HepG2 (cell line): ENCODE measurements around the gene RAPGEF6. TPM values are rescaled to one million over a fixed set of nuclear protein-coding genes. Genes with fewer than 3 reads are reported as not detected.

Experiments used
- ARID5B ChIP-seq: IDR thresholded peaks from 2 replicates; pipeline ENCODE4 v1.4.0; 2020; ENCODE audit warnings: mild to moderate bottlenecking, missing genetic modification reagents
- CREM ChIP-seq, 2 experiments: sonication (generic) in 1 of 2; formaldehyde crosslinking in 1 of 2; IDR thresholded peaks; 2 replicates each; pipeline versions ENCODE4 v1.4.0 to v1.6.1; 2016 to 2020; ENCODE audit warnings: antibody characterized with exemption in 1 of 2, mild to moderate bottlenecking in 1 of 2, missing genetic modification reagents in 1 of 2
- EZH2 ChIP-seq: conservative IDR thresholded peaks from 2 replicates; pipeline ENCODE4 v1.6.1; 2012; ENCODE audit warnings: mild to moderate bottlenecking, low read depth, low read length, moderate library complexity
- FOXK2 ChIP-seq: fragments of 450-650 bp; IDR thresholded peaks from 2 replicates; pipeline ENCODE4 v1.6.1; 2016
- GATAD2A ChIP-seq: IDR thresholded peaks from 2 replicates; pipeline ENCODE4 v1.6.1; 2016
- NCOR1 ChIP-seq: fragments of 200-600 bp; sonication (generic); IDR thresholded peaks from 2 replicates; pipeline ENCODE4 v1.7.0; 2017; ENCODE audit warnings: antibody characterized with exemption, low read length, borderline replicate concordance
- RXRB ChIP-seq: IDR thresholded peaks from 2 replicates; pipeline ENCODE4 v1.6.1; 2016; ENCODE audit warnings: borderline replicate concordance, missing genetic modification reagents, missing compliant biosample characterization
- SMC3 ChIP-seq: IDR thresholded peaks from 2 replicates; pipeline ENCODE4 v1.6.1; 2011; ENCODE audit warnings: low read length, improper control_type of control experiment
- TRIM22 ChIP-seq: fragments of 450-650 bp; IDR thresholded peaks from 2 replicates; pipeline ENCODE4 v1.6.1; 2017
- ZGPAT ChIP-seq: IDR thresholded peaks from 2 replicates; pipeline ENCODE4 v1.6.1; 2016; ENCODE audit warnings: mild to moderate bottlenecking
- ZHX1 ChIP-seq: sonication (generic); formaldehyde crosslinking; IDR thresholded peaks from 2 replicates; pipeline ENCODE4 v1.8.1; 2022; ENCODE audit warnings: low read depth, mild to moderate bottlenecking, missing genetic modification reagents
- ZNF230 ChIP-seq: sonication (generic); formaldehyde crosslinking; IDR thresholded peaks from 2 replicates; pipeline ENCODE4 v1.4.0; 2020; ENCODE audit warnings: mild to moderate bottlenecking, missing genetic modification reagents
- ZNF562 ChIP-seq: sonication (generic); formaldehyde crosslinking; IDR thresholded peaks from 2 replicates; pipeline ENCODE4 v1.8.0; 2022; ENCODE audit warnings: missing genetic modification reagents, borderline replicate concordance
- ZNF614 ChIP-seq: IDR thresholded peaks from 2 replicates; pipeline ENCODE4 v1.6.1; 2018; ENCODE audit warnings: missing biosample characterization, missing genetic modification reagents, inconsistent platforms, borderline replicate concordance
- ZSCAN12 ChIP-seq: sonication (generic); formaldehyde crosslinking; IDR thresholded peaks from 2 replicates; pipeline ENCODE4 v1.9.0; 2021; ENCODE audit warnings: mild to moderate bottlenecking, missing genetic modification reagents
- polyA plus RNA-seq, 8 experiments: library from polyadenylated mRNA; depleted of rRNA in 3 of 8; stranded (reverse) in 7 of 8; unstranded in 1 of 8; fragments of >200 nt; fragmentation: Illumina TruSeq in 4 of 8; extraction: Trizol in 4 of 8; gene quantifications; 2 replicates each; pipeline versions ENCODE4 v1.2.1 to v1.2.3, GENCODE V29; 2011 to 2016; ENCODE audit warnings: low read depth in 4 of 8, missing spikeins in 1 of 8, mixed read lengths in 1 of 8; ENCODE audit not compliant: insufficient read depth in 1 of 8
- total RNA-seq, 5 experiments: library from RNA; depleted of rRNA; stranded (reverse); fragments of >200 nt; fragmentation: Illumina TruSeq; extraction: Trizol; gene quantifications; 2 replicates each; pipeline ENCODE4 v1.2.3, GENCODE V29; 2016; ENCODE audit warnings: low read depth in 1 of 5
- TF ChIP-seq, protein P1 (sequence below): sonication (generic); formaldehyde crosslinking; IDR thresholded peaks from 2 replicates; pipeline ENCODE4 v1.4.0; 2020; ENCODE audit warnings: mild to moderate bottlenecking, low read depth, missing genetic modification reagents
- TF ChIP-seq, protein P2 (sequence below): sonication (generic); formaldehyde crosslinking; IDR thresholded peaks from 2 replicates; pipeline ENCODE4 v1.9.0; 2022; ENCODE audit warnings: low read depth, missing genetic modification reagents

RAPGEF6 gene
- total and polyA plus RNA-seq, 2 of the 13 experiments (the other 11 are each of a cell fraction or from before 2014, with no cell fraction given), result 7.7 to 24.6 TPM

- TF ChIP-seq ZHX1 (CRISPR knock-in tag) (no peak), ZNF230 (no peak), TRIM22 (no peak), ZNF562 (CRISPR knock-in tag) (no peak), SMC3 (no peak), NCOR1 (peak; percentile 70; the same call in 1 of the 2 replicates), ARID5B (CRISPR knock-in tag) (peak; percentile 88), RXRB (CRISPR knock-in tag) (peak; percentile 49; the same call in 1 of the 2 replicates), ZSCAN12 (no peak), CREM (IDR thresholded peaks at IDR 0.05) (peak; percentile 51; the same call in 1 of the 2 replicates), CREM (CRISPR knock-in tag; IDR thresholded peaks at IDR 0.05) (no peak), EZH2 (no peak), ZGPAT (peak; percentile 44; the same call in 1 of the 2 replicates), ZNF614 (CRISPR knock-in tag) (no peak), GATAD2A (CRISPR knock-in tag) (peak; percentile 88), FOXK2 (peak; percentile 56; the same call in 1 of the 2 replicates)
- TF ChIP-seq, protein P1, sequence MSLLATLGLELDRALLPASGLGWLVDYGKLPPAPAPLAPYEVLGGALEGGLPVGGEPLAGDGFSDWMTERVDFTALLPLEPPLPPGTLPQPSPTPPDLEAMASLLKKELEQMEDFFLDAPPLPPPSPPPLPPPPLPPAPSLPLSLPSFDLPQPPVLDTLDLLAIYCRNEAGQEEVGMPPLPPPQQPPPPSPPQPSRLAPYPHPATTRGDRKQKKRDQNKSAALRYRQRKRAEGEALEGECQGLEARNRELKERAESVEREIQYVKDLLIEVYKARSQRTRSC, result no peak
- TF ChIP-seq, protein P2, sequence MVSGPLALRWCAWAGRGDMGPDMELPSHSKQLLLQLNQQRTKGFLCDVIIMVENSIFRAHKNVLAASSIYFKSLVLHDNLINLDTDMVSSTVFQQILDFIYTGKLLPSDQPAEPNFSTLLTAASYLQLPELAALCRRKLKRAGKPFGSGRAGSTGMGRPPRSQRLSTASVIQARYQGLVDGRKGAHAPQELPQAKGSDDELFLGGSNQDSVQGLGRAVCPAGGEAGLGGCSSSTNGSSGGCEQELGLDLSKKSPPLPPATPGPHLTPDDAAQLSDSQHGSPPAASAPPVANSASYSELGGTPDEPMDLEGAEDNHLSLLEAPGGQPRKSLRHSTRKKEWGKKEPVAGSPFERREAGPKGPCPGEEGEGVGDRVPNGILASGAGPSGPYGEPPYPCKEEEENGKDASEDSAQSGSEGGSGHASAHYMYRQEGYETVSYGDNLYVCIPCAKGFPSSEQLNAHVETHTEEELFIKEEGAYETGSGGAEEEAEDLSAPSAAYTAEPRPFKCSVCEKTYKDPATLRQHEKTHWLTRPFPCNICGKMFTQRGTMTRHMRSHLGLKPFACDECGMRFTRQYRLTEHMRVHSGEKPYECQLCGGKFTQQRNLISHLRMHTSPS (CRISPR knock-in tag), result no peak
Measured at GRCh38 chr5:131630208-131630962, 4.6 kb downstream of the RAPGEF6 start (continued).
